Astrocyte of the spinal cord (primary cell): ENCODE results near the gene FGF14.

Experiments
- DNase-seq: peaks from one replicate; pipeline ENCODE4 v3.0.0; 2011; ENCODE audit warnings: low read depth, low spot score
- H3K4me3 ChIP-seq: 2 replicates; pipeline ENCODE4 v1.5.1; 2011; ENCODE audit warnings: low read depth, mild to moderate bottlenecking, low read length, moderate library complexity
- in situ Hi-C: cut with HindIII; loops from 2 replicates; pipeline ENCODE4 v1.10.0; 2017; ENCODE audit warnings: low sequenced_read_pairs
- TF ChIP-seq, protein P1 (sequence below): IDR thresholded peaks from 2 replicates; pipeline ENCODE4 v1.5.1; 2012; ENCODE audit warnings: low read depth, mild to moderate bottlenecking, low read length, inconsistent platforms

The FGF14 gene

GRCh38 chr13:101837288-101837687 is 564.6 kb downstream of the FGF14 start:
- H3K4me3 ChIP-seq: no peak overlapping the region
- in situ Hi-C loops: no loop called here
- TF ChIP-seq, protein P1, sequence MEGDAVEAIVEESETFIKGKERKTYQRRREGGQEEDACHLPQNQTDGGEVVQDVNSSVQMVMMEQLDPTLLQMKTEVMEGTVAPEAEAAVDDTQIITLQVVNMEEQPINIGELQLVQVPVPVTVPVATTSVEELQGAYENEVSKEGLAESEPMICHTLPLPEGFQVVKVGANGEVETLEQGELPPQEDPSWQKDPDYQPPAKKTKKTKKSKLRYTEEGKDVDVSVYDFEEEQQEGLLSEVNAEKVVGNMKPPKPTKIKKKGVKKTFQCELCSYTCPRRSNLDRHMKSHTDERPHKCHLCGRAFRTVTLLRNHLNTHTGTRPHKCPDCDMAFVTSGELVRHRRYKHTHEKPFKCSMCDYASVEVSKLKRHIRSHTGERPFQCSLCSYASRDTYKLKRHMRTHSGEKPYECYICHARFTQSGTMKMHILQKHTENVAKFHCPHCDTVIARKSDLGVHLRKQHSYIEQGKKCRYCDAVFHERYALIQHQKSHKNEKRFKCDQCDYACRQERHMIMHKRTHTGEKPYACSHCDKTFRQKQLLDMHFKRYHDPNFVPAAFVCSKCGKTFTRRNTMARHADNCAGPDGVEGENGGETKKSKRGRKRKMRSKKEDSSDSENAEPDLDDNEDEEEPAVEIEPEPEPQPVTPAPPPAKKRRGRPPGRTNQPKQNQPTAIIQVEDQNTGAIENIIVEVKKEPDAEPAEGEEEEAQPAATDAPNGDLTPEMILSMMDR: no peak
- no peak for DNase-seq

DNA sequence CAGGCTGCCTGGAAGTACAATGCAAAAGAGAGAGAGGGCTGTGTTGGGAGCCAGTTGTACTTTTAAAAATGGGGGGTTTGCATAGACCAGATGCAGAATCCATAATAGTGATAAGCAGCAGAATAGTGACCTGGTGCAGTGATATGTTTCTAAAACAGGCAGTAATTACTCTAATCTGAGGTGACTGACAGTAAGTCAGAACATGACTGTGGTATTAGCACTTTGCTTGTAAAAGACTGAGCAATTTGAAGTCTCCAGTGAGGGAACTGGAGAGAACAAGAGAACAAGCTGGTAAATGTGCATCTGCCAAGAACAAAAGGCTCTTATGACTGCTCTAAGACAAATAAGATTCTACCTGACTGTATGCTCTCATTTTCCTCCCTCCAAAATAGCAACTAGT is 565.9 kb downstream of the FGF14 start:
- TF ChIP-seq, protein P1: no peak
- DNase-seq: no peak
- in situ Hi-C loops: no loop called here
- H3K4me3 ChIP-seq: no peak overlapping the region

GRCh38 chr13:101833671-101834070 is 568.2 kb downstream of the FGF14 start:
- TF ChIP-seq, protein P1: no peak
- in situ Hi-C loops: no loop called here
- DNase-seq: no peak

DNA sequence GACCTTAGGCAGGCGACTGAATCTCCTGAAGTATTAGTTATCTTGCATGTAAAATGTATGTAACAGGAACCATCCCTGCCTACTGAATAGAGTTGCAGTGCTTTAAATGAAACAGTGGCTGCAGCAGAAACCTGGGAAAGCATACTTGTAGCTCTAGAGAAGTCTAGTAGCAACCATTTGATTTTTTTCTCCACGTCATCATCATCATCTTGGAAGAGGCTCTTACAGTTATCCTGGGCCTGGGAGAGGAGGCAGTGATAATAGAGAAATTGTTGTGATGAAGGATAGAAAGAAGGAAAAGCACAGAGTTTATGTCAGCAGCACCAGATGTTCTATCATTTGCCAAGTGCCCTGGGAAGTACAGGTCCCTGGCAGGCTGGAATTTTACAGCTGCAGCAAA is 571.8 kb downstream of the FGF14 start:
- in situ Hi-C loops: no loop called here
- TF ChIP-seq, protein P1: no peak
- DNase-seq: no peak
- no peak overlapping the region for H3K4me3 ChIP-seq

More at GRCh38 chr13:101833671-101834070, 568.2 kb downstream of the FGF14 start:
- H3K4me3 ChIP-seq: no peak overlapping the region

GRCh38 chr13:101829484-101829883 is 572.4 kb downstream of the FGF14 start:
- in situ Hi-C loops: no loop called here
- no peak for DNase-seq

DNA sequence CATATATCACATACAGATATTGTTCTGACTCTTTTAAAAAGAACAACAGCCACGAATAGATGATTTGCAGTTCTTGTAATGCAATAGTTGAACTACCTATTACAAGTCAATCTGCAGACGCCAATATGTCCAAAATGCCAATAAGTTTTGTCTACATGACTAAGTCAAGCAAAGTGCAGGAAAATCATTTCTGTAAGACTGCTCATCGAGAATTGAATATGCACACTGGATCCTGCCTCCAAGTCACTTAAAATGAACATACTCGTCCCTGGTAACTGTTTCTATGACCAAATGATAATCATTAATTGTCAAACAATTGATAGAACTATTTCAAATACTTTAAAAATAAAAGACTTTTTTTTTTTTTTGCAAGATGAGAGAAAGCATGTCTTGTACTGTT is 573.7 kb downstream of the FGF14 start:
- H3K4me3 ChIP-seq: no peak overlapping the region
- no peak for DNase-seq
- in situ Hi-C loops: no loop called here
- TF ChIP-seq, protein P1: no peak

More at GRCh38 chr13:101829484-101829883, 572.4 kb downstream of the FGF14 start:
- TF ChIP-seq, protein P1: no peak
- H3K4me3 ChIP-seq: no peak overlapping the region

DNA sequence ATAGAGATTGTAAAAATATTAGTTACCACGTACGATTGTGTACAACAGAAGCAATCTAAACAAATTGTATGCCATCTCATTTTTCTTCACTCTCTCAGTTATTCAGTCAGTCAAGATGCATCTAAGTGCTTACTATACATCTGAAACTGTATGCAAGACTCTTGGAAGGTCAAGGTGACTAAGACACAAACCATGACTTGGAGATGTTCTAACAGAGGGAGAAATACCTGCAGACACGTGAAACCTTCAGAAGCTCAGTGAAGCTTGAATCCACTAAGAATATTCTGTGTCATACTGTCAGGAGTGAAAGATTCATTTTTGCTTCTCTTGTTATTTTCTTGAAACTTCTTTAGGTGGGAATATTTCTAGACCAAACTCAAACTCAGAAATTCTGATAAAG is 584.0 kb downstream of the FGF14 start:
- no peak for DNase-seq
- no peak overlapping the region for H3K4me3 ChIP-seq
- in situ Hi-C loops: no loop called here
- TF ChIP-seq, protein P1: no peak
